HG03039 (cell line): ENCODE measurements around the gene USP37.

Source experiments
- ATAC-seq: cut with Tn5 transposase; IDR thresholded peaks from one replicate; pipeline ENCODE4 v1.9.1; 2021; ENCODE audit warnings: mild to moderate bottlenecking, moderate library complexity; ENCODE audit not compliant: unreplicated experiment

Gene USP37, protein sequence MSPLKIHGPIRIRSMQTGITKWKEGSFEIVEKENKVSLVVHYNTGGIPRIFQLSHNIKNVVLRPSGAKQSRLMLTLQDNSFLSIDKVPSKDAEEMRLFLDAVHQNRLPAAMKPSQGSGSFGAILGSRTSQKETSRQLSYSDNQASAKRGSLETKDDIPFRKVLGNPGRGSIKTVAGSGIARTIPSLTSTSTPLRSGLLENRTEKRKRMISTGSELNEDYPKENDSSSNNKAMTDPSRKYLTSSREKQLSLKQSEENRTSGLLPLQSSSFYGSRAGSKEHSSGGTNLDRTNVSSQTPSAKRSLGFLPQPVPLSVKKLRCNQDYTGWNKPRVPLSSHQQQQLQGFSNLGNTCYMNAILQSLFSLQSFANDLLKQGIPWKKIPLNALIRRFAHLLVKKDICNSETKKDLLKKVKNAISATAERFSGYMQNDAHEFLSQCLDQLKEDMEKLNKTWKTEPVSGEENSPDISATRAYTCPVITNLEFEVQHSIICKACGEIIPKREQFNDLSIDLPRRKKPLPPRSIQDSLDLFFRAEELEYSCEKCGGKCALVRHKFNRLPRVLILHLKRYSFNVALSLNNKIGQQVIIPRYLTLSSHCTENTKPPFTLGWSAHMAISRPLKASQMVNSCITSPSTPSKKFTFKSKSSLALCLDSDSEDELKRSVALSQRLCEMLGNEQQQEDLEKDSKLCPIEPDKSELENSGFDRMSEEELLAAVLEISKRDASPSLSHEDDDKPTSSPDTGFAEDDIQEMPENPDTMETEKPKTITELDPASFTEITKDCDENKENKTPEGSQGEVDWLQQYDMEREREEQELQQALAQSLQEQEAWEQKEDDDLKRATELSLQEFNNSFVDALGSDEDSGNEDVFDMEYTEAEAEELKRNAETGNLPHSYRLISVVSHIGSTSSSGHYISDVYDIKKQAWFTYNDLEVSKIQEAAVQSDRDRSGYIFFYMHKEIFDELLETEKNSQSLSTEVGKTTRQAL

DNA sequence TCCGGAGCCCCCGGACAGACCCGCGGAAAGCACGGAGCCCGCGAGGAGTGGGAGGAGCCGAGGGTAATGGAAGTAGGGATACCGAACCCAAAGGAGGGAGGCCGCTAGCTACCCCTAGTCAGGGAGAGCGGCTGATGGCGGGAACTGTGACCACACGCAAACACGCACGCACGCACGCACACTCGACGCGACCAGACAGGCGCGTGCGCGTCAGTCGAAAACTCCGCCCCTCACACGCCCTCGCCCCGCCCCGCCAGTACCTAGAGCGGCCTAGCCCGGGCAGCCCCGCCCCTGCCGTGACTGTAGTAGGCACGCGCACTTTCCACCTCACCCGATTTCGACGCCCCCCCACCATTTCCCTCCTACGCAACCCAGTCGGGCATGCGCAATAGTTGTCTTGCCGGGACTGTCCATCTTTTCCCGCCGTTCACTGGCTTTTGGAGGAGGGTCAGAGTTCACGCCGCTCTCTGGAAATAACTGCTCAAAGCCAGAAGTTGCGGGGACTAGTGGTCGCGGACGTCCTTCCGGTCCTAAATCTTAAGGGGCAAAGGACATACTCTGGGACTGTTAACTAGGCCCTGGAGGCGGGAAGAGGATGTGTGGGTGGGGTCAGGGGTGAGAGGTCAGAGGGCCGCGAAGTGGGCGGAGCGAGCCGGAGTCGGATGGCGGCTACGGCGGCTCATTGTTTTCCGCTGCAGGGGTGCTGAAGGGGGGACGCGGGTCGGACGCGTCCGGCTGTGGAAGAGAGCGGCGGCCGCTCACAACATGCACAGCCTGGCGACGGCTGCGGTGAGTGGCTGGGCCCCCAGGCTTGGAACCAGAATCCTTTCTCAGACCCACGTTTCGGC, at the start of gene USP37, which contains the start of gene CNOT9:
Gene USP37 (minus strand): TSS at position 162 of the 848 bp plus-strand sequence. CDS start 9,698 bp downstream, outside the sequence.
Gene CNOT9 (plus strand): TSS at position 650 of the 848 bp plus-strand sequence. CDS start 116 bp downstream, at position 766.
- peak; percentile 77 for ATAC-seq

DNA sequence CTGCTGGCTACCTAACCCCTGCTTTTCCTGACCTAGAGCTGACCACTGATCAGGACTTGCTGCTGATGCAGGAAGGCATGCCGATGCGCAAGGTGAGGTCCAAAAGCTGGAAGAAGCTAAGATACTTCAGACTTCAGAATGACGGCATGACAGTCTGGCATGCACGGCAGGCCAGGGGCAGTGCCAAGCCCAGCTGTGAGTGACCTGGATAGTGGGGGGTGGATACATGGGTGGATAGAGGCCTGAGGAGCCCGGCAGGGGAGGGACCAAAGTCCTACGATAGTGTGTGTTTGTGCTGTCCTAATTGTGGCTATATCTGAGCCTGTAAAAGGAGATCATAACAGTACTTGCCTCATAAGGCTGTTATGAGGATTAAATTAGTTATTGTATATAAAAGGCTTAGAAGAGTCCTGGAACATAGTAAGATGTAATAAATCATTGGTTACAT, 47.7 kb upstream of the USP37 start:
- ATAC-seq, result no peak

DNA sequence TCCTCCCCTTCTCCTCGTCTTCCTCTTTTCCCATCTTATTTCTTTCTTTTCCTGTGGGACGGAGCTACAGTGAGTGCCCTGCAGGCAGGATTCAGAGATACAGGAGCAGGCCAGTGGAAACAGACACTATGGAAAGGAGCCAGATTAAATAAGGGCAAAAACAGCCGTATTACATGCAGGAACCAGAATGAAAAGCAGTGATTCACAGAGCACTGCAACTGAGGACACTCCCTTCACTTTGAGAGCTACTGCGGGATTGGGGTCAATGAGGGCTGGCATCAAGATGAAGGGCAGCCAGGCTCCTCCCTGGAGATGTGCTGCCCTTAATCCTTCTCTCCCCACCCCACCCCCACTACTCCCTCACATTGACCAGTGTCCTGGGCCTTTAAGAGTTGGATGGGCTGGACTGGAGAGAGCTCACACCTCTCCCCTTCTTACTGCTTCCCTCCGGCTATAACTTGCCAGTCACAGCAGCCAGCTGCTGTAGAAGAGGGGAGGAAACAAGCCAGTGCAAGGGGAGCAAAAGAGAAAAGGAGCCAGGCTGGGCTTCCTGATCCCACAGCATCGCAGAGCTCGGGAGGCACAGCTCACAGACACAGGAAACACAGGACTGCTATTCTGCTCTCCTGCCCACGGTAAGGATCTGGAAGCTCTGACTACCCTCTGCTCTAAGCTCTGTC, 39.4 kb upstream of the USP37 start, which contains the start of gene PLCD4:
Gene PLCD4 (plus strand): TSS at position 464 of the 680 bp plus-strand sequence. CDS start 7,841 bp downstream, outside the sequence.
- ATAC-seq, result no peak

DNA sequence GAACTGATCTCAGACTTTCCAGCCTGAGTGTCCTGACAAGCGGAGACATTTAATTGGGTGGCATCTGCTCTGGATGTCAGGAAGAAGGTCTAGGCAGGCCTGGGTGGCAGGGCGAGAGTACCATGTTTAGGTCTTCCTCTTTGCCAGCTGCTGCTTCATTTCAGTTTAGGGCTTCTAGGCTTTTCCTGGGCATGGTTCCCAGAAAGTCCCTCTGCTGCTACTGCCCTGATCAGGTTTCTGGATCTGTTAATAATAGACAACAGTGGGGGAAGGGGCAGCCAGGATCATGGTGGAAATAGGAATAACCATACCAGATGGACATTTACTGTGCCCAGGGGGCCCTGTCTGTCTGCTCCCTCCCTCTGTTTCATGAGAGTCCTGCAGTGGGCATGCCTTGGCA, 37.3 kb upstream of the USP37 start:
- ATAC-seq, result no peak

DNA sequence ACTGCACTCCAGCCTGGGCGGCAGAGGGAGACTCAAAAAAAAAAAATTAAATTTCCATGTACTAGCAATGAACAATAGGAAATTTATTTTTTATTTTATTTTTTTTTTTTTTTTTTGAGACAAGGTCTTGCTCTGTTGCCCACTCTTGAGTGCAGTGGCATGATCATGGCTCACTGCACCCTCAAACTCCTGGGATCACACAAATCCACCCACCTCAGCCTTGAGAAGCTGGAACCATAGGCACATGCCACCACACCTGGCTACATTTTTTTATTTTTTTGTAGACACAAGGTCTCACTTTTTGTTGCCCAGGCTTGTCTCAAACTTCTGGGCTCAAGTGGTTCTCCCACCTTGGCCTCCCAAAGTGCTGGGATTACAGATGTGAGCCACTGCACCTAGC, 17.4 kb upstream of the USP37 start:
- ATAC-seq, result no peak

DNA sequence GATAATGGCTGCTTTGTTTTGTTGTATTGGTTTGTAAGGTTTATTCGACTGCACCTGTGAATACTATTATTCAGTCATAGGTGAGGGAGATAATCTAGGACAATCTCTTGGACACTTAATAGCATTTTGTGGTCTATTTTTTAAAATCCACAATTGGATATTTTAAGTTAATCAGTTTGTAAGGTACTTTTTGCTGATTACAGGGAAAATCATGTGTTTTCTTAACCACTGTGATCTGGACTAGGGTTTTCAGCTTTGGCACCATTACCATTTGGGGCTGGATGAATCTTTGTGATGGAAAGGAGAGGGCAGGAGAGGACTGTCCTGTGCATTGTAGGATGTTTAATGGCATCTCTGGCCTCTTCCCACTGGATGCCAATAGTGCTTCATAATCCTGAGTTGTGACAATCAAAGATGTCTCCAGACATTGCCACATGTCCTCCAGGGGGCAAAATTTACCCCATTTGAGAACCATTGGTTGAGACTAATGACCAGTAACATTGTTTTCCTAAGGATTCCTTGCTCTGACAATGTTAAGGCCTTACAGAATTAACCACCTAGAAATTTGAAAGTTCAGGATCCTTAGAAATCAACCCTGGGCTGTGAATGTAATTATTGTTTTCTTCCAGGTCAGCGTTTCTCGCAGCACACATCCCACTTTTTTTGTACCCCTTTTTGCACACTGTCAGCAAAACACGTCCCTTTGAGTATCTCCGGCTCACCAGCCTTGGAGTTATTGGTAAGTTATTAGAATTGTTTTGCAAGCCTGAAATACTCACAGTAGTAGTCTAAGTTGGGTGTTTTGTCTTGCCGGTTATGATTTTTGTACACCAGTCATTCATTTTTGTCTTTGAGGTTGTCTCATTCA, 16.1 kb upstream of the USP37 start:
- no peak for ATAC-seq

DNA sequence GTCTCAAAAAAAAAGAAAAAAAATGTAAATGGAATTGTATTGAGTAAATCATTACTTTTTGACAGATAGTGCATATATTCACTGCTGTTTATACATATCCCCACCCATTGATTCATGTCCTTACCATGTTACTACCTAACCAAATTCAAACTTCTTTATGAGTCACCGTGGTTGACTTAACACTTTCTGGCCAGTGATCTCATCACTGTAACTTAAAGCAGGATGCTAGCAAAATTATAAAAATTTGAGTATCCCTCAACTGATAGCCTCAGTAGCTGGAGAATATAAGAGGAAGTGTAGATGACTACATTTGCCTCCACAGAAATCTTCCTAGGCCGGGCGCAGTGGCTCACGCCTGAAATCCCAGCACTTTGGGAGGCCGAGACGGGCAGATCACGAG, 13.9 kb upstream of the USP37 start:
- ATAC-seq, result no peak

DNA sequence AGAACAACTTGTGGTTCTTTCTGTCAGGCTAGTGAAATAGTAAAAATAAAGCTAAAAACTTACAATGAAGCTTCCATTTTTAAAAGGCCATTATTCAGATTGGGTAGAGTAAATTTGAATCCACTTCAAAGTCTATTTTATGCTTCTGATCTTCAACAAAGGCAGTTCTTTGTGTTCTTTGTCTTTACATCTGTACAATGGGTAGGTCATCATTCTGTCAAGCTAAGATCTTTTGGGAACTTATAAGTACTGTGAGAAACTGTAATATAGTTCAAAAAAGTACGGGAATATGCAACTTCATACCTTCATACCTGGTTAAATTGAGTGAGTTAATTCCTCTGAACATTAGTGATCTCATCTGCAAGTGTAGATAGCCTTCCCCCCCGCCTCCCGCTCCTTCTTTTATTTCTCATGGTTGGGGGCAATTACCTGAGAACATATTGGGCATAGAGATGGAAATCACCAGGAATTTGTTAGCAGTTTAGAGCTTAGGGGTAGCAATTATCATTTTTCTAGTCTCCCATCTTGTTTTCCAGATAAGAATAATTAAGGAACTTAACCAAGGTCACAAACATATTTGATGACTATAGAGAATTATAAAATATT, 10.2 kb upstream of the USP37 start:
- no peak for ATAC-seq

DNA sequence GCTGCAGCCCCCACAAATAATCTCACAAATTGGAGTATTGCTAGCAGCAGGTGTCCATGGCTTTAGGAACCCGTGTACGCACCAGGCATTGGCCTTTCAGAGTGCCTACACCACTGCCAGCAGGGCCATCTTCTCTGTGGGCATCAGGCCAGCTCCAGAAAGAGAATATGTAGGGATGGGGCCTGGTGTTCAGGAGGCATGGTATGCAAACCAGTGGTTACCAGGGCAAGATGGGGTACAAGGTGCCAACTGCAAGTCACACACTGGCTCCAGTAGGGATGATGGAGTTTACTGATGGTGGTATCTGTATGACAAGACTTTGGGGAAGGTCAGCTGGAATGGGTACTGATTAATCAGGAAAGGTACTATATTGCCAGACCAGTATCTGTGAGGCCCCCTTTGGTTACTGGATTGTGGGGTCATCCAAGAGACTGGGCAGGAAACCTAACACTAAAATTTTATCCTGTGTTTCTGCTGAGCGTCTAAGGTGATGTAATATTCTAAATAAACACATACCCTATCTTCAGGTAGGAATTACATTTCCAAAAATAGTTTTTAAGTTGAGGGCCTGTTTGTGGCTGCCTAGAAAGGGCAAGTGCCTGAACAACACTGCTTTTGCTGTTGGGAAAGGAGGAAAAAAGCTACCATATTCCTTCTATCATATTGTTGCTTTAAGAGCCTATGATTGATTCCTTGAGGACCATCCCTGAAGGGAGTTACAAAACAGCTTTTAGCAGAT, 9.5 kb upstream of the USP37 start:
- ATAC-seq, result no peak

DNA sequence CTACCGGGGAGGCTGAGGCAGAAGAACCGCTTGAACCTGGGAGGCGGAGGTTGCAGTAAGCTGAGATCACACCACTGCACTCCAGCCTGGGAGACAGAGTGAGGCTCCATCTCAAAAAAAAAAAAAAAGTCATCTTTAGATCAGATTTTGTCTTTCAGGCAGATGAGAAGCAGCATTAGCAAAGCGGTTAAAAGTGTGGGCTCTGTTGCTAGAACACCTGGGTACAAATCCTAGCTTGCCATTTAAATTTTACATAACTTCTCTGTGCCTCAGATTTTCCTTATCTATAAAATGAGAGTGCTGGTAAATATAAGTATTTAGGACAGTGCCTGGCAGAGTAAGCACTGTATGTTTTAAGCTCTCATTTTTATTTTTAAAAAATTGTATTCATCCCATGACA, 8.7 kb upstream of the USP37 start:
- ATAC-seq, result no peak

DNA sequence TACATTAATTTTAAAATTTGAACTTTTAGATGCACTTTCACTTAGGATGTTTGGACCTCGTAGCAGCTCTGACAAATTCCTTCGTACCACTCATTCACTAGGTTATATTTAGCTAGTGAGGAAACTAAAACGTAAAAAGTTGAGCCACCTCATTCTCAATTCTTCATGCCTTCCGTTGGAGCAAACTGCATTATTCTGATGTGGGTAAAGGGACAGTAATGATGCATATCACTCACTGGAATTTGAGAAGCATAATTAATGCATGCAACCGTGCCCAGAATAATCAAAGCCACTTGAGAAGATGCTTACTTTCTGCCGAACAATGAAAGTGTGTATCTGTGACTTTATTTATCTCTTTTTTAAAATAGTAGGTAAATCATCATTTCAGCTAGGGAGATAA, 2.7 kb upstream of the USP37 start:
- ATAC-seq, result no peak

DNA sequence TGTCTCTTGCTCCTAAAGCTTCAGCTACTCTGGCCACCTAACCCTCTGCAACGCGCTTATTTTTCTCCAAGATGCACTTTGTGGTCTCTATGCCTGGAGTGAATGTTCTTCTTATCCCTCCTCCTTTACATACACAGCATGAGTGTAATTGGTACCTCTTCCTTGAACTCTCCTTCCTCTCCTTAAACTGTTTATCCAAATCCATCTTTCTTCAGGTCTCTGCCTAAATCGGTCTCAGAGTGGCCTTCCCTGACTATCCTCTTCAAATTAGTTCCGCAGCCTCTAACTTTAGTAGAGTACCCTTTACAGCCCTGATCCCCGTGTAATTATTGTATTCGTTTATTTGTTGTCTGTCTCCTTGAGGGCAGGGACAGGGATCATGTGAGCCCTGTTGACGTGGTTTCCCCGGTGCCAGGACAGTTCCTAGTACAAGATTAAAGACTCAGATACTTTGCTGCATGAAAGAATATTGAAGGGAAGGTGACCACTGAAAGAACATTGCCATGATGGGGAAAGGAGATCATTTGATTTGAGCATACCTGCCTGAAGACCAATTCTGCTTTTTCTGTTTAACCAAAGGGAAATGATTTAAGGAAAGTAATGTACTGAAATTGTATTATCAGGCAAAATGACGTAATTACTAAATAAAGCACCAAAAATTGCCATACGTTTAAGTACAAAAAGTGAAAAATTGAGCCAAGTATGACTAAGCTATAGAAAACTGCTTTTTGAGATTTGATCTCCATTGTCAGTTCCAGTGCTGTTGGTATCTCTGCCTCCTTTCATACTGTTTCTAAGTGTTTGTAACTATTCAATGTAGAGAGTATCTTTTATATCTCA, 1.7 kb upstream of the USP37 start:
- no peak for ATAC-seq

DNA sequence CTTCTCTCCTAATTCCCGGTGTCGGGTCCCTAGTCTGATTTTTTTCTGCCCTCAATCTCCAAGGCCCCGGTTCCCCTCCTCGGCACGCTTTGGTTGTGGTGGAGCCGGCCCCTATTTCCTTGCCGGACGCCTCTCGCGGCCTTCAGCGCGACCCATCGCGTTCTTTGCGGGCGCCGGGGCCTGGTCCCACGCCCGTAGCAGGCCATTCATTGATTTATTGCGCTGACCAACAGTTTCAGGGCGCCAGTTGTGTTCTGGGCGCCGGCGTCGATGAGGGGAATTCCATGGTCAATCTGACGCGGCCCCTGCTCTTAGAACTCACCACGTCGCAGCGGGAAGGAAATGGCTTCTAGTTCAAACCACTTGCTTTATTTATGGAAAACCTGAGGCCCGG, 884 bp upstream of the USP37 start:
- peak; percentile 20 for ATAC-seq

DNA sequence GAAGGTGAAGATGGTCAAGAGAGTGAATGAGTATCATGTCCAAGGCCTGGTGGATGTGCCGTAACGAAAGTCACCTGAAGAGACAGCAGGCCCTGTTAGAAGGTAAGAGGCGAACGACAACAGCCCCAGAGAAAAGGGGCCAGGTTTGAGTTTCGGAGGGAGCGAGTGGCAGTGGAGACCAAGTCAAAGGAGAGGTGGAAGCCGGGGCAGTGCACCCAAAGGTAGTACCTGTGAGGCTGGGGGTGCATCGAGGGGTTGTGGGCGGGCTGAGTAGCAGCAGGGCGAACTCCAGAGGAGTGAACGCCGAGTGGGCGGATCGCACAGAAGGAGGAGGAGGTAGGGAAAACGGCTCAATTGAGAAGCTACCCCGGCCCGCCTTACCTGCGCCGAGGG, 358 bp downstream of the USP37 start:
- ATAC-seq, result peak; percentile 35

DNA sequence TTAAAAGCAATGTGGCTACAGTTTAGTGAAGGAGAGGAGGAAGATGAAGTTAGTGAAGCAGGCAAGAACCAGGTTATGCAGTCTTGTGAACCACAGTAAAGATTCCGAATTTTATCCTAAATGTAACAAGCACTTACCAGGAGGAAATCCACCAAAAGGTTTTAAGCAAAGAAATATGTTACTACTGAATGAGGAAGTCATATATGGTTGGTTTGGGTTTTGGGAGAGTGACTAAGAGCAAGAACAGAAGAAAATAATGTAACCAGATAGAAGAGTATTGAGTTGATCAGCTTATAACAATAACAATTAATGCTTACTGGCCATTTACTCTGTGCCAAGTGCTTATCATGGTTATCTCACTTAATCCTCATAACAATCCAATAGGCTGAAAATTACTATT, 1.9 kb downstream of the USP37 start:
- ATAC-seq, result no peak

DNA sequence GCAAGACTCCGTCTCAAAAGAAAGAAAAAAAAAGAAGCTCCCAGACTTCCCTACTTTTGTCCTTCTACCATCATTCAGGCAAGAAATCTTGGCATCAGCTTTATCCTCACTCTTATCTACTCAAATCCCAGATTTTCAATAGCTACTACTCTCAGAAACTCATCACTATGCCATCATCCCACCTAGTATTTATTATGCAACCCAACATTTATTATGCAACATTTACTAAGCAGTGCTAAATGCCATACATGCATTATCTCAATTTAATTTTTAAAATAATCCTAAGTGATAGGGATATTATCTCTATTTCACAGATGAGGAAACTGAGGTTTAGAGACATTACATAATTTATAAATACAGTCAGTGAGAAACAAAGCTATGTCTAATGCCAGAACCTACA, 4.1 kb downstream of the USP37 start:
- no peak for ATAC-seq

DNA sequence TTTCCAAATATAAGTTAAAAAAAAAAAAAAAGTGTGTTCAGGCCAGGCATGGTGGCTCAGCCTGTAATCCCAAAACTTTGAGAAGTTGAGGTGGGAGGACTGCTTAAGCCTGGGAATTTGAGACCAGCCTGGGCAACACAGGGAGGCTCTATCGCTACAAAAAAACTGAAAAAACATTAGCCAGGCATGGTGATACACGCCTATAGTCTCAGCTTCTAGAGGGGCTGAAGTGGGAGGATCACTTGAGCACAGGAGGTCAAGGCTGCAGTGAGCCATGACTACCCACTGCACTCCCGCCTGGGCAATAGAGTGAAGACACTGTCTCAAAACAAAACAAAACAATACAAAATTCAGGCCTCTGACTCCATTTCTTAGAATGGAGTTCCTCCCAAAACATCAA, 9.2 kb downstream of the USP37 start:
- ATAC-seq, result no peak
